ENCODE data around the gene DNAJC5G. TPM values are rescaled to one million over a fixed set of nuclear protein-coding genes. Genes with fewer than 3 reads are reported as not detected.
A peak's percentile ranks its signal among the peaks of the same experiment; 100 is the strongest.

DNAJC5G gene
- total and polyA plus RNA-seq, 2 of the 13 experiments (the other 11 are each of a cell fraction or from before 2014, with no cell fraction given) = 0.05 TPM; not detected in 1

DNA sequence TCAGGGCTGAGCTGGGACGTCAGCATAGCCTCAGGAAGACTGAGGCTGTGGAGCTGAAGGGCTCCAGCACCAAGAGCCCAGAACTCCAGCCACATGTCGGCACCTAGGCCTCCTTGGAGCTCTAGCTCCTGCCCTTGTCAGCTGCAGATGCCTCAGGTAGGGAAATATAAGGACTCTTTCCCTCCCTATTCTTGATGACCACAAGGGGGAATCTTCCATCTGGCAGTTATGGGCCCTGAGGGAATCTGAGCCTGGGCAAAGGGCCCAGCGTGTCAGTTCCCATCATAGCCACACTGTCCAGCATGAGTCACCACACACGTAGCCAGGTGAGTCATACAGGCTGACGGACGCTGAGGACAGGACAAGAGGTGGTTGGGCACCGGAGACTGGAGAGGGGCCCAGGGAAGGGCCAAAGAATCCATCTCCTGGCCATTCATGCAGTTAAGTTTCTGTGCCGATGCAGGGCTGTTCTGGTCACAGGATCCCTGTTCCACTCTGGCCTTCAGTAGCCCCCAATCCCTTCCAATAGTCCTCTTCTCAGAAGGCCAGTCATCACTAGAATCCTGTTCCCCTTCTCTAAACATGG is 45.8 kb downstream of the DNAJC5G start (continued):
- no peak for TF ChIP-seq ZBTB8A (CRISPR knock-in tag; IDR thresholded peaks at IDR 0.05; ENCODE audit: borderline replicate concordance, low read depth)
- peak; percentile 83 for TF ChIP-seq IKZF4 (CRISPR knock-in tag; IDR thresholded peaks at IDR 0.05; ENCODE audit: borderline replicate concordance, low read depth, not compliant biosample characterization)
- no peak for TF ChIP-seq ZFP36L2 (CRISPR knock-in tag; IDR thresholded peaks at IDR 0.05)
- peak; percentile 87; the same call in 1 of the 2 replicates for TF ChIP-seq ZSCAN9 (CRISPR knock-in tag; IDR thresholded peaks at IDR 0.05; ENCODE audit: borderline replicate concordance)
- TF ChIP-seq, protein P1, sequence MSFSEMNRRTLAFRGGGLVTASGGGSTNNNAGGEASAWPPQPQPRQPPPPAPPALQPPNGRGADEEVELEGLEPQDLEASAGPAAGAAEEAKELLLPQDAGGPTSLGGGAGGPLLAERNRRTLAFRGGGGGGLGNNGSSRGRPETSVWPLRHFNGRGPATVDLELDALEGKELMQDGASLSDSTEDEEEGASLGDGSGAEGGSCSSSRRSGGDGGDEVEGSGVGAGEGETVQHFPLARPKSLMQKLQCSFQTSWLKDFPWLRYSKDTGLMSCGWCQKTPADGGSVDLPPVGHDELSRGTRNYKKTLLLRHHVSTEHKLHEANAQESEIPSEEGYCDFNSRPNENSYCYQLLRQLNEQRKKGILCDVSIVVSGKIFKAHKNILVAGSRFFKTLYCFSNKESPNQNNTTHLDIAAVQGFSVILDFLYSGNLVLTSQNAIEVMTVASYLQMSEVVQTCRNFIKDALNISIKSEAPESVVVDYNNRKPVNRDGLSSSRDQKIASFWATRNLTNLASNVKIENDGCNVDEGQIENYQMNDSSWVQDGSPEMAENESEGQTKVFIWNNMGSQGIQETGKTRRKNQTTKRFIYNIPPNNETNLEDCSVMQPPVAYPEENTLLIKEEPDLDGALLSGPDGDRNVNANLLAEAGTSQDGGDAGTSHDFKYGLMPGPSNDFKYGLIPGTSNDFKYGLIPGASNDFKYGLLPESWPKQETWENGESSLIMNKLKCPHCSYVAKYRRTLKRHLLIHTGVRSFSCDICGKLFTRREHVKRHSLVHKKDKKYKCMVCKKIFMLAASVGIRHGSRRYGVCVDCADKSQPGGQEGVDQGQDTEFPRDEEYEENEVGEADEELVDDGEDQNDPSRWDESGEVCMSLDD (CRISPR knock-in tag; IDR thresholded peaks at IDR 0.05; ENCODE audit: borderline replicate concordance) = no peak
- peak in 1 of 2 experiments; percentile 14; a peak in 1 of 4 replicates for TF ChIP-seq NR2F1 (CRISPR knock-in tag; IDR thresholded peaks at IDR 0.05)
- no peak for TF ChIP-seq ZNF674 (CRISPR knock-in tag; IDR thresholded peaks at IDR 0.05; ENCODE audit: low read depth)
- TF ChIP-seq PHB2 (IDR thresholded peaks at IDR 0.05; ENCODE audit: partially characterized antibody) = no peak
- no peak for TF ChIP-seq HMGA1 (CRISPR knock-in tag; conservative IDR thresholded peaks at IDR 0.05)
- TF ChIP-seq, protein P2, sequence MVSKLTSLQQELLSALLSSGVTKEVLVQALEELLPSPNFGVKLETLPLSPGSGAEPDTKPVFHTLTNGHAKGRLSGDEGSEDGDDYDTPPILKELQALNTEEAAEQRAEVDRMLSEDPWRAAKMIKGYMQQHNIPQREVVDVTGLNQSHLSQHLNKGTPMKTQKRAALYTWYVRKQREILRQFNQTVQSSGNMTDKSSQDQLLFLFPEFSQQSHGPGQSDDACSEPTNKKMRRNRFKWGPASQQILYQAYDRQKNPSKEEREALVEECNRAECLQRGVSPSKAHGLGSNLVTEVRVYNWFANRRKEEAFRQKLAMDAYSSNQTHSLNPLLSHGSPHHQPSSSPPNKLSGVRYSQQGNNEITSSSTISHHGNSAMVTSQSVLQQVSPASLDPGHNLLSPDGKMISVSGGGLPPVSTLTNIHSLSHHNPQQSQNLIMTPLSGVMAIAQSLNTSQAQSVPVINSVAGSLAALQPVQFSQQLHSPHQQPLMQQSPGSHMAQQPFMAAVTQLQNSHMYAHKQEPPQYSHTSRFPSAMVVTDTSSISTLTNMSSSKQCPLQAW (CRISPR knock-in tag; IDR thresholded peaks at IDR 0.05) = peak; percentile 96
- 0 out of 2 replicates have a peak, but pooled peaks have one; percentile 28 for TF ChIP-seq FOXJ3 (CRISPR knock-in tag; IDR thresholded peaks at IDR 0.05; ENCODE audit: borderline replicate concordance)
- TF ChIP-seq, protein P3, sequence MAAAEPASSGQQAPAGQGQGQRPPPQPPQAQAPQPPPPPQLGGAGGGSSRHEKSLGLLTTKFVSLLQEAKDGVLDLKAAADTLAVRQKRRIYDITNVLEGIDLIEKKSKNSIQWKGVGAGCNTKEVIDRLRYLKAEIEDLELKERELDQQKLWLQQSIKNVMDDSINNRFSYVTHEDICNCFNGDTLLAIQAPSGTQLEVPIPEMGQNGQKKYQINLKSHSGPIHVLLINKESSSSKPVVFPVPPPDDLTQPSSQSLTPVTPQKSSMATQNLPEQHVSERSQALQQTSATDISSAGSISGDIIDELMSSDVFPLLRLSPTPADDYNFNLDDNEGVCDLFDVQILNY (CRISPR knock-in tag; conservative IDR thresholded peaks at IDR 0.05) = no peak
- TF ChIP-seq FOXA3 (CRISPR knock-in tag; IDR thresholded peaks at IDR 0.05) = peak; percentile 66; the same call in 1 of the 2 replicates
- no peak for TF ChIP-seq SNRNP70 (IDR thresholded peaks at IDR 0.05; ENCODE audit: low read depth, low read length)
- TF ChIP-seq HNRNPL (IDR thresholded peaks at IDR 0.05; ENCODE audit: low read depth, low read length) = no peak
- TF ChIP-seq KLF9 (CRISPR knock-in tag; IDR thresholded peaks at IDR 0.05; ENCODE audit: low read depth) = no peak
- TF ChIP-seq, protein P4, sequence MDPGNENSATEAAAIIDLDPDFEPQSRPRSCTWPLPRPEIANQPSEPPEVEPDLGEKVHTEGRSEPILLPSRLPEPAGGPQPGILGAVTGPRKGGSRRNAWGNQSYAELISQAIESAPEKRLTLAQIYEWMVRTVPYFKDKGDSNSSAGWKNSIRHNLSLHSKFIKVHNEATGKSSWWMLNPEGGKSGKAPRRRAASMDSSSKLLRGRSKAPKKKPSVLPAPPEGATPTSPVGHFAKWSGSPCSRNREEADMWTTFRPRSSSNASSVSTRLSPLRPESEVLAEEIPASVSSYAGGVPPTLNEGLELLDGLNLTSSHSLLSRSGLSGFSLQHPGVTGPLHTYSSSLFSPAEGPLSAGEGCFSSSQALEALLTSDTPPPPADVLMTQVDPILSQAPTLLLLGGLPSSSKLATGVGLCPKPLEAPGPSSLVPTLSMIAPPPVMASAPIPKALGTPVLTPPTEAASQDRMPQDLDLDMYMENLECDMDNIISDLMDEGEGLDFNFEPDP (CRISPR knock-in tag; conservative IDR thresholded peaks at IDR 0.05) = no peak
- no peak for TF ChIP-seq ZNF761 (CRISPR knock-in tag; conservative IDR thresholded peaks at IDR 0.05)
- TF ChIP-seq GATA4 (IDR thresholded peaks at IDR 0.05; ENCODE audit: borderline replicate concordance, low read depth) = no peak
- TF ChIP-seq, protein P5, sequence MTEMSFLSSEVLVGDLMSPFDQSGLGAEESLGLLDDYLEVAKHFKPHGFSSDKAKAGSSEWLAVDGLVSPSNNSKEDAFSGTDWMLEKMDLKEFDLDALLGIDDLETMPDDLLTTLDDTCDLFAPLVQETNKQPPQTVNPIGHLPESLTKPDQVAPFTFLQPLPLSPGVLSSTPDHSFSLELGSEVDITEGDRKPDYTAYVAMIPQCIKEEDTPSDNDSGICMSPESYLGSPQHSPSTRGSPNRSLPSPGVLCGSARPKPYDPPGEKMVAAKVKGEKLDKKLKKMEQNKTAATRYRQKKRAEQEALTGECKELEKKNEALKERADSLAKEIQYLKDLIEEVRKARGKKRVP (CRISPR knock-in tag; IDR thresholded peaks at IDR 0.05) = no peak
- TF ChIP-seq MAZ (IDR thresholded peaks at IDR 0.05; ENCODE audit: borderline replicate concordance, low read depth, low read length) = no peak
- peak; percentile 79; the same call in 1 of the 2 replicates for TF ChIP-seq MAZ (CRISPR knock-in tag; IDR thresholded peaks at IDR 0.05; ENCODE audit: low read depth)
